Activated gamma-delta T cell treated with Interleukin-2 at 50 U/mL for 16 hours (primary cell): ENCODE results near the gene PHC2.
"Not testable (repeated sequence)": the region's sequence is repeated elsewhere in the genome, so short reads cannot be mapped to it uniquely, and the experiment has no call there.

Experiments
- DNase-seq: peaks from one replicate; pipeline ENCODE4 v3.0.0-alpha.2; 2020

PHC2 gene

DNA sequence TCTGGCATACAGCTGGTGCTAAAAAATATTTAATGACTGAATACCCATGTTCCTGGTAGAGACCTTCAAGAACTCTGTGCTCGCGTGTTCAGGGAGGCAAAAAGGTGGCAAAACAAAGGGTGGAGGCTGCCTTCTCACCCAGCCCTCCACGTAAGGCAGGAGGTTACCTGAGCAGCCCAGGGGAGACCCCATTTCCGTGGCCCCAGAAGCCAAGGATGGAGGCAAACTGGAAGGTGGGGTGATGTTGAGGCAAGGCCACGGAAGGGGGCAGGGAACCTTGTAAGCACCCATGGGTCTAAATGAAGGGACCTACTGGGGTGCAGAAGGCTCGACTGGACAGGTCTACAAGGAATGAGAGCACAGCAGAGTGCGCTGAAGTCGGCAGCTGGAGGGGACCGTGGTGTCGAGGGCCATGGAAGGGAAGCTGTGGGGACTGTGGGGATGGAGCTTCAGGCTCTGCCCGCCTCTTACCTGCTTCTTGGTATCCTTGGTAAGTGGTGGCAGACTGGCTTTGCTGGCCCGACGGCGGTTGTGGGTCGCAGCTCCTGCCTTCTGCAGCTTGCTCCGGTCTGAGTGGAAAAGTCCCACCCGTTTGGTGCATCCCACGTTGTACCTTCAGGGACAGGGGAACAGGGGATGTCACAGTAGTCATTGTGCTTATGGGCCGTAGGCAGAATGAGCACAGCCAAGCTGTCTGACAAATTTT lies 101.1 kb downstream of the PHC2 start:
- no peak for DNase-seq

GRCh38 chr1:33328817-33329216 lies 102.1 kb downstream of the PHC2 start:
- no peak for DNase-seq

GRCh38 chr1:33327587-33328325 lies 103.1 kb downstream of the PHC2 start:
- no peak for DNase-seq

GRCh38 chr1:33326785-33327184 lies 104.1 kb downstream of the PHC2 start:
- no peak for DNase-seq

DNA sequence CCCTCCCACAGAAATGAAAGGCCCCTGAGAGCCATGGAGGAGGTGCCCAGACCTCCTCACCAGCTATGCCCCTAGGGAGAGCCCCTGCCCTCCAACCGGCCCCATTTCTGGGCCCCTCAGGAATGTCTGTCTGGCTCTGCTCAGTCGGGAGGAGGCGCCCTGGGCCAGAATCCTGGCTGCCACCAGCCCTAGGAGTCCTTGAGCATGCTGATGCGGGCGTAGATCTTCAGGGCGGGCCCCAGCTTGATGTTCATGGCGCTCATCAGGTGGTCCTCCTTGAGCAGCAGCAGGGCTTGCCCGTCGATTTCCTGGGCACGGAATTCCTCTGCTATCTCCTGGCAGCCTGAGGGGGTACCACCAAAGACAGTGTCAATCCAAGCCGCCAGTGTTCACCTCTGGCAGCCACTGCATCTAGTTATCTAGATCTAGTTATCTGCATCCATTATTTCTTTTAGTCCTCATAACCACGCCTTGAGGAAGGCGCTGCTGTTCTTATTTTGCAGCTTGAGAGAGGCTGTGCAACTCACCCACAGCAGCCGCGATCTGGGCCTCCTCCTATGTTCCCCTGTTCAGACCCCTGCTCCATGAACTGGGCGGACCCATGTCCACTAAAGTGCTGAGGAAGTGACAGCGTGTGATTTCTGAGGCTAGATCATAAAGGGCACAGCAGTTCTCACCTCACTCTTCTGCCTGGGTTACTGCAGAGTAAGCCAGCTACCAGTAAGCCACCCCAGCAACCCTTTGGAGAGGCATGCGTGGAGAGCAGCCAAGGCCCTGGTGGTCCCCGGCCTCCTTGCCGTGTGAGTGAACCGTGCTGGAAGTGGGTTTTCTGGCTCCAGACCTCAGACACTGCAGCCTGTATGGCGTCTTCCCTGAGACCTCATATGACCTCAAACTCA lies 106.0 kb downstream of the PHC2 start:
- no peak for DNase-seq

- DNase-seq, result no peak
These were observed 107.0 kb downstream of the PHC2 start for GRCh38 chr1:33323663-33324477.

- no peak for DNase-seq
These were observed 107.9 kb downstream of the PHC2 start for GRCh38 chr1:33322870-33323585.

GRCh38 chr1:33322109-33322508 lies 108.8 kb downstream of the PHC2 start:
- DNase-seq, result no peak

DNA sequence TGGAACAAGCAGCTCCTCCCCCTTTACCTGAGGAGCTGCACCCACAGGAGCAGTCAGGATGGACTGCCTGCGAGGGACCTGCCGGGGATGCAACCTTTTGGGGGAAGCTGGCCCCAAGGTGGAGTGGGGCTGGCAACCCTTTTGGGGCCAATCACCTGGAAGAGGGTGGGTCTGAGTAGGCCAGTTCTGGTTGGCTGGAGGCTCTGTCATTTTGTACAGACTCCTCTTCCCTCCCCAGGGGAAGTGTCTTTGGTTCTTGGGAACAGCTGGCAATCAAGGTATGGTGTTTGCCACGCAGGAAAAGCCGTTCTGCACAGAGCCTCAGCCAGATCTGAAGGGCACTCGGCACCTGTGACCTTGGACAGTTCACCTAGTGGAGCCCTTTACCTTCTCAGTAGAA lies 109.7 kb downstream of the PHC2 start:
- no peak for DNase-seq

DNA sequence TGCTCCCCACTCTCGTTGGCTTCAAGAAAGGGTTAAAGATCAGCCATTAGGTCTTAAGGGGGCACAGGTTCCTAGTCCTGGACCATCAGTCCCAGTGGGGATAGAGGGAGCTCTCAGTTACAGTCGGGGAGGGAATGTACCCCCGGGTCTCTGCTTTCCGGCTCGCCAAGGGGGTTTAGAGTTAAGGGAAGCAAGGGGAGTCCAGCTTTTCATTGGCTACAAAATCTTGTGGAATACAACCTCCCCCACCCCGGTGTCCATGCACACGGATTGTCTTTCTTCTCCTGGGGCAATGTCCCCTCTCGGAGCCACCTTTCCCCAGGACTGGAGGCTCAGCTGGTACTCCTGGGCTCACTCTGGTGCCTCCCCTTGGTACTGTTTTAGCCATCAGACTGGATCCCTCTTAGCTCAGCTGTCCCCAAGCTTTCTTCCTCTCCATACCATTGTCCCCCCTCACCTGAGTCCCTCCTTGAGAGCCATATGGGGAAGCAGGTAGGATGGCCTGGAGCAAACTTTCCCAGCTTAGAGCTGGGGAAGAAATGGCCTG lies 110.2 kb downstream of the PHC2 start, which contains the start of gene A3GALT2:
Gene A3GALT2 (minus strand): TSS at position 480 of the 547 bp plus-strand sequence. CDS start 0 bp downstream, at position 480.
- DNase-seq, result no peak

DNA sequence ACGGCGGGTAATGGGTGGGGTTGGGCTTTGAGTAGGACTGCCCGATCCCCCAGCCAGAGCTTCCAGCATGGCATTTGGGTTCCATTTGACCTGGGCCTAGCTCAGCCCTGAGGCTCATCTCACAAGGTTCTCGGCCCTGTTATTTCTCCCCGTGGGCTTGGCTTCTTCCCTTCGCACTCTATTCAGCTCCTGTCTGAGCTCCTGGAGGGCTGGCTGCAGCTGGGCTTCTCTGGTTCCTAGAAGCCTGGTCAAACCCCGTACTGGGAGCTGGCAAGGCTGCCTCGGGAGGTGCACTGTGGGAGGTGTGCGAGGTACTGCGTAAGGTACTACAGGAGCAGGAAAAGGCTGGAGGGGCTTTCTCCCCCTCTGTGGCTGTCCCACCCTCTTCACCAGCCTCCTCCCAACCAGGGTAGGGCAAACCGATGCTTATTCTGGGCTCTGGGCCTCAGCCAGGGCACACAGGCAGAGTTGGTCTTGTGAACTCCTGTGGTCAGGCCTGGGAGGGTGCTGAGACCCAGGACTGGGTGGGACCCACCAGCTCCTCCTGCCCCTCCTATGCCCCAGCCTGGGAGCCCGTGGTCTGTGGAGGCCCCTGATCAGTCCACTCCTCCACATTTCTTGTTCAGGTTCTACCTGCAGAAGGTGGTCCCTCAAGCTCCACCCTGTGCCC lies 110.8 kb downstream of the PHC2 start:
- no peak for DNase-seq

DNA sequence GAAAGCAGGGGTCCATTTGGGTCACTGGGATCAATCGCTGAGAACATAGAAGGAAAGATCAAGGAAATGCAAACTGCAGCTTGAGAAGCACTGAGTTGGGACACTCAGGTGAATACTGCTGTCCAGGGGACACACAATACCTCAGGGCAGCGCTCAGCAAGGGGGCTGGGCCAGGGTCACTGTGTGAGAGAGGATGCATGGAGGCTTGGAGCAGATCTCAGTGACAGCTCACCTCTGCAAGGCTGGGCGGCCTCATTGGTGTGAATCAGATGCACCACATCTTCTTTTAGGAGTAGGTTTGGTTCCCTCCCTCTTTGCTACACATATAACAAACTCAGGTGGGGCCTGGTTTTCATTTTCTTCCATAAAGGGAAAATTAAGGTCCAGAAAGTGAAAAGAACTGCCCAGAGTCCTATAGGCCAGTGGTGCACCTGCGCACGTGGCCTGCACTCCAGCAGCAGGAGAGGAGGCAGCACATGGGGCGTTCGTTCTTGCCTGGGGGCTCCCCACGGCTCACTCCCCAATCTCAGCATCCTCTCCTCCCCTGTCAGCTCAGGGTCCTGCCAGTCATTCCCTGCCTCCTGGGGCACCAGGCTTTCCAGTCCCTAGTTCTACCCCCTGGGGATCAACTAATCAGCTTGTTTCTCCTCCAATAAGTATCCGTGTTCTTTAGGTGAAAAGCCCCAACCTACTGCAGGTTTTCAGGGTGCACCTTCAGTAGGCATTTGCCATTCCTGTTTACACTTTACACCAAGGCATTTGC lies 111.5 kb downstream of the PHC2 start:
- DNase-seq, result no peak

- no peak for DNase-seq
These were observed 112.9 kb downstream of the PHC2 start for GRCh38 chr1:33317946-33318345.

- no peak for DNase-seq
These were observed 113.5 kb downstream of the PHC2 start for GRCh38 chr1:33317354-33317753.

- no peak for DNase-seq
These were observed 114.3 kb downstream of the PHC2 start for GRCh38 chr1:33316601-33317000.

- no peak for DNase-seq
These were observed 116.5 kb downstream of the PHC2 start for GRCh38 chr1:33314416-33314815.

- DNase-seq, result no peak
These were observed 118.5 kb downstream of the PHC2 start for GRCh38 chr1:33312413-33312749.

DNA sequence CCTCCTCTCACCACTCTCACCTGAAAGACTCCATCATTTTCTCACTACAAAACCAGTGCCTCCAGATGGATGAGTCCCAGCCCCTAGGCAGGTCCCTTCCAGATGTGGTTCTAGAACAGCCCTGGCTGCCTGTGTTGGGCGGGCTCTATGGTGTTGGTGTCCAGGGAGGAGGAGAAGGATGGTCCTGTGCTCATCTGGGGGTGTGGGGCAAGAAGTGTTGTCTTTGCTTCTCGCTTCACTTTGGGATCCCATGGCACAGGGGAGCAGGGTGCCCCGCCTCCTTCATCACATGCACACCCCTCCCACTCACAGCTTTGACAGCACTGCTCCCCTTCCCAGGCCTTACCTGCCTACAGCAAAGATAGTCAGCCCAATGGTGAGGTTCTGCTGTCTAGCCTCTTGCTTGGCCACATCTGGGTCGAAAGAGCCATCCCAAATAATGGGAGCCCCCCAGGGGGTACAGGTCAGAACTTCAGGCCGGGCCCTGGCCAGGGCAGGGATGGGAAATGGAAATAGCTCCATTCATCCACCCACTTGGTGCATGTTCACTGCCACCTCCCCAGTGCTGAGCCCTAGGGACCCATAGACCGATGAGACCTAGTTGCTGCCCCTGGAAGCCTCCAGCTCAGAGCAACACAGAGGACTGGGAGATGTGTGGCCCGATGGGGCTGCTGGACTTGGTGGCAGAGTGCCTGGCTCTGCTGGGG lies 119.0 kb downstream of the PHC2 start:
- no peak for DNase-seq

DNA sequence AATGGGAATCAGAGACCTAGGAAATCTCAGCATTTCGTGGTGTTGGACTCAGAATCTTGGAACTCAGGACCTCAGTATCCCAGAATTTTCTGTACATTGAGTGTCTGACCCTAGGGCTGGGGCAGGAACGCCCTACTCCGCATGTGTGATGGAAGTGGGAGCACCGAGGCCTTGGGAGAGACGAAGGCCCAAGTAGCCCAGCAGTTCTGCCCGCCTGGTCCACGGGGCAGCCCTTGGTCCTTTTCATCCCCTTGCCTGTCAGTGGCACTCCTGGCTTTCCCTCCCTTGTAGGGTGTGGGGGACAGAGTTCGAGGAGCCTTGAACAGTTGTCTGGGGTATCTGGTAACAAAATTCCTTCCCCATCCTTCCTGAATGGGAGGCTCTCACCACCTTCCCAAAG lies 120.2 kb downstream of the PHC2 start:
- DNase-seq, result no peak

DNA sequence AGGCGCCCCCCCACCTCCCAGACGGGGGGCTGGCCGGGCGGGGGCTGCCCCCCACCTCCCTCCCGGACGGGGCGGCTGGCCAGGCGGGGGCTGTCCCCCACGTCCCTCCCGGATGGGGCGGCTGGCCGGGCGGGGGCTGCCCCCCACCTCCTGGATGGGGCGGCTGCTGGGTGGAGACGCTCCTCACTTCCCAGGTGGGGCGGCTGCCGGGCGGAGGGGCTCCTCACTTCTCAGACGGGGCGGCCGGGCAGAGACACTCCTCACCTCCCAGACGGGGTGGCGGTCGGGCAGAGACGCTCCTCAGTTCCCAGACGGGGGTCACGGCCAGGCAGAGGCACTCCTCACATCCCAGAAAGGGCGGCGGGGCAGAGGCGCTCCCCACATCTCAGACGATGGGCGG lies 121.5 kb downstream of the PHC2 start:
- not testable (repeated sequence) for DNase-seq
